Sigmoid colon (tissue), 7 donors: ENCODE measurements around the gene PPP1CB. TPM values are rescaled to one million over a fixed set of nuclear protein-coding genes. Genes with fewer than 3 reads are reported as not detected.

Source experiments
- DNase-seq: peaks from one replicate; pipeline ENCODE4 v3.0.0-alpha.2; 2019
- H3K27ac ChIP-seq, 4 donors: fragments of 200-600 bp; sonication (generic); one replicate each; pipeline ENCODE4 v1.5.1; 2016 to 2019; ENCODE audit warnings: mild to moderate bottlenecking in 1 of 4
- H3K27me3 ChIP-seq, 3 donors: fragments of 200-600 bp; sonication (generic); one replicate each; pipeline ENCODE4 v1.5.1; 2019; ENCODE audit warnings: mild to moderate bottlenecking in 1 of 3
- H3K36me3 ChIP-seq, 4 donors: fragments of 200-600 bp; sonication (generic); one replicate each; pipeline ENCODE4 v1.5.1; 2016 to 2019
- H3K4me1 ChIP-seq, 4 donors: fragments of 200-600 bp; sonication (generic); one replicate each; pipeline ENCODE4 v1.5.1; 2017 to 2019
- H3K4me3 ChIP-seq, 4 donors: fragments of 200-600 bp; sonication (generic); one replicate each; pipeline ENCODE4 v1.5.1; 2017 to 2019; ENCODE audit warnings: mild to moderate bottlenecking in 2 of 4, moderate library complexity in 1 of 4
- H3K9me3 ChIP-seq, 4 donors: fragments of 200-600 bp in 3 of 4; sonication (generic) in 3 of 4; one replicate each; pipeline versions ENCODE4 v1.5.1 to v1.6.1; 2013 to 2019
- CTCF ChIP-seq, 4 experiments: fragments of 450-650 bp in 3 of 4; fragments of 200-600 bp in 1 of 4; IDR thresholded peaks; one replicate each; pipeline ENCODE4 v1.5.1; 2016 to 2019; ENCODE audit warnings: antibody characterized with exemption in 4 of 4, mild to moderate bottlenecking in 3 of 4, moderate library complexity in 2 of 4
- EP300 ChIP-seq, 4 donors: sonication (generic); formaldehyde crosslinking; IDR thresholded peaks; one replicate each; pipeline ENCODE4 v1.6.1; 2017; ENCODE audit warnings: antibody characterized with exemption in 4 of 4
- POLR2A ChIP-seq, 2 donors: fragments of 450-650 bp; IDR thresholded peaks; one replicate each; pipeline ENCODE4 v1.6.1; 2016; ENCODE audit warnings: antibody characterized with exemption in 2 of 2, mild to moderate bottlenecking in 2 of 2, moderate library complexity in 2 of 2
- POLR2AphosphoS5 ChIP-seq, 4 donors: sonication (generic); formaldehyde crosslinking; IDR thresholded peaks; one replicate each; pipeline ENCODE4 v1.6.1; 2017; ENCODE audit warnings: antibody characterized with exemption in 4 of 4
- WGBS, 2 donors: extraction: QIAGEN DNeasy Blood & Tissue Kit; methylation state at CpG; one replicate each; pipeline ENCODE4 v1.1.7; 2013; 5-methylcytosine and 5-hydroxymethylcytosine counted together
- intact Hi-C: fragments of 100-400 bp; cut with DNase I; formaldehyde crosslinking; loops from one replicate; pipeline ENCODE4 v1.15.1; 2023
- polyA plus RNA-seq, 3 donors: library from polyadenylated mRNA; stranded (reverse); fragments of 200-250 nt; gene quantifications; one replicate each; pipeline ENCODE4 v1.2.3, GENCODE V29; 2013
- total RNA-seq, 4 donors: library from RNA; depleted of rRNA; stranded (reverse); fragments of >200 nt; gene quantifications; one replicate each; pipeline ENCODE4 v1.1.0, GENCODE V29; 2016
- donor health status: healthy with polysubstance abuse.
- donor health status: Bipolar disorder and iron deficiency.
- donor health status: healthy.

Gene PPP1CB
- total and polyA plus RNA-seq, 7 donors = 88.7 to 567 (median 446) TPM

- TF ChIP-seq EP300 (IDR thresholded peaks at IDR 0.05) (no peak), CTCF (IDR thresholded peaks at IDR 0.05) (no peak), POLR2A (IDR thresholded peaks at IDR 0.05) (no peak), POLR2AphosphoS5 (IDR thresholded peaks at IDR 0.05) (no peak)
- no peak overlapping the region for H3K4me3 ChIP-seq
- H3K4me1 ChIP-seq = peaks cover 0 to 22% (median 19%) of the 10 kb centered on the region in 4 donors
- intact Hi-C loops = no loop called here
- H3K27me3 ChIP-seq = no peaks in the 10 kb centered on the region
- WGBS, 2 donors = 88 to 93% methylated on average over 8 of the region's 8 CpGs
- H3K9me3 ChIP-seq = no peaks in the 10 kb centered on the region
- no peaks in the 10 kb centered on the region for H3K36me3 ChIP-seq
- no peak overlapping the region for H3K27ac ChIP-seq
- DNase-seq = no peak
Measured at GRCh38 chr2:28713577-28714298, 37.9 kb upstream of the PPP1CB start.

GRCh38 chr2:28716265-28716865 lies 35.3 kb upstream of the PPP1CB start:
- DNase-seq = peak; percentile 87
- Histone ChIP-seq H3K36me3 (no peaks in the 10 kb centered on the region), H3K9me3 (no peaks in the 10 kb centered on the region), H3K27ac (peak overlapping the region; percentile 72 to 80 (median 74)), H3K4me1 (peaks cover 0 to 22% (median 19%) of the 10 kb centered on the region in 4 donors), H3K4me3 (no peak overlapping the region), H3K27me3 (no peaks in the 10 kb centered on the region)
- WGBS, 2 donors = 6 to 21% methylated on average over 4 of the region's 4 CpGs
- peak in 1 of 4 donors; percentile 38 for TF ChIP-seq EP300 (IDR thresholded peaks at IDR 0.05)
- no peak for TF ChIP-seq POLR2A (IDR thresholded peaks at IDR 0.05)
- peak; percentile 60 to 87 (median 74) for TF ChIP-seq POLR2AphosphoS5 (IDR thresholded peaks at IDR 0.05)
- no peak for TF ChIP-seq CTCF (IDR thresholded peaks at IDR 0.05)
- intact Hi-C loops = loop anchor here (2.0 to 5.0 kb wide), 2 partner anchors 49 to 90 kb away; no protein-coding TSS in a partner anchor

- no peaks in the 10 kb centered on the region for H3K27me3 ChIP-seq
- intact Hi-C loops = loop anchor here (1.0 to 5.0 kb wide), 3 partner anchors 34 to 91 kb away; partner anchors contain the start of gene PPP1CB
- H3K36me3 ChIP-seq = no peaks in the 10 kb centered on the region
- H3K27ac ChIP-seq = peak overlapping the region; percentile 72 to 80 (median 74)
- peaks cover 0 to 22% (median 19%) of the 10 kb centered on the region in 4 donors for H3K4me1 ChIP-seq
- peak; percentile 77 for DNase-seq
- WGBS, 2 donors = 70 to 74% methylated on average over 5 of the region's 5 CpGs
- no peak overlapping the region for H3K4me3 ChIP-seq
- H3K9me3 ChIP-seq = no peaks in the 10 kb centered on the region
- TF ChIP-seq POLR2A (IDR thresholded peaks at IDR 0.05) = no peak
- no peak for TF ChIP-seq CTCF (IDR thresholded peaks at IDR 0.05)
- peak in 1 of 4 donors; percentile 38 for TF ChIP-seq EP300 (IDR thresholded peaks at IDR 0.05)
- TF ChIP-seq POLR2AphosphoS5 (IDR thresholded peaks at IDR 0.05) = peak in 3 of 4 donors; percentile 41 to 50 (median 47)
Measured at GRCh38 chr2:28717339-28717758, 34.3 kb upstream of the PPP1CB start.

- Histone ChIP-seq H3K36me3 (no peaks in the 10 kb centered on the region), H3K9me3 (no peaks in the 10 kb centered on the region), H3K4me3 (no peak overlapping the region), H3K27ac (no peak overlapping the region), H3K4me1 (peaks cover 0 to 22% (median 19%) of the 10 kb centered on the region in 4 donors), H3K27me3 (no peaks in the 10 kb centered on the region)
- DNase-seq = no peak
- TF ChIP-seq POLR2A (IDR thresholded peaks at IDR 0.05) (no peak), CTCF (IDR thresholded peaks at IDR 0.05) (no peak), EP300 (IDR thresholded peaks at IDR 0.05) (no peak), POLR2AphosphoS5 (IDR thresholded peaks at IDR 0.05) (no peak)
- WGBS, 2 donors = 67 to 88% methylated on average over 3 of the region's 3 CpGs
- intact Hi-C loops = no loop called here
Measured at GRCh38 chr2:28720345-28720744, 31.3 kb upstream of the PPP1CB start.
